ENCODE results near the gene IP6K3. TPM values are rescaled to one million over a fixed set of nuclear protein-coding genes. Genes with fewer than 3 reads are reported as not detected.

IP6K3 gene
- total RNA-seq, 1 donor from 2014 or later: 3.8 TPM

DNA sequence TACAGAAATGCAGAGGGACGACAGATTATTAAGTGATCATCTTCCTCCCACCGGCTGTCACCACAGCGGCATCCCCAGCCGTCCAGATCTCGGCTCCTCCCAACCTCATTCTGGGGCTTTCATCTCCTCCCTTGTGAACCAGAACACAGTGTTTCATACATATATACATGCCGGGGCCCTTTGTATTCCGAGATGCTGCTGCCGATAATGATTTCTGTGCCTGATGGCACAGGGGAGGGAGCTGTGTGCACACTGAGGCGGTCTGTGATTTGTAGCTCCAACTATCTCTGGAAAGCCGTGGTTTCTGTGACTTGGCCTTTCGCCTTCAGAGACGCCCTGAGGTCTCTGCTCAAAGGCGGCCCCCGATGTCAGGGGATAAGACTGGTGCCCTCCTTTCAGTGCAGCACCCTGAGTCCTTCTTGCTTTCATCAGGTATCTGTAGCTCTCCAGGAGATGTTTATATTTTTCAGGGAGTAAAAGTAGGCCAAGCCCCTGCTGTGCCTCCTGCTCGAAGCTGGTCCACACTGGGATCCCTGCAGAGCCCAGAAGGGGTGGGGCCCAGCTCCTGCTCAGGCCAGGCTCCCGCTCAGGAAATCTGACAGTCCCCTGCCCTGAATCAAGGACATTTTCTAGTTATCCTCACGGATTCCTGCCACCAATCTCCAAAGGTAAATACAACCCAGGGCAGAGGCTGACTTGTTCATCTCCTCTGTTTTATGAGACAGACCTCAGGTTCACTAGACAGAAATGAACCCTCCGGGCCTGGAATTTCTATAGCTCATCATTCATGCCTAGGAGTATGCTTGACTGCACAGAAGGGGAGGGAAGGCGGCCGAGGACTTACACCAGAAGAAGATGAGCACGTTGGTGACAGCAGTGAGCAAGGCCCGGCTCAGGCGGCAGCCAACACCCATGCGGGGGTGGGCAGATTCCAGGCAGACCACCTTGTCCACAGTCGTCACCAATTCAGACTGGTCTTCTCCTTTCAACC, 31.0 kb upstream of the IP6K3 start:
- DNase-seq: no peak

DNA sequence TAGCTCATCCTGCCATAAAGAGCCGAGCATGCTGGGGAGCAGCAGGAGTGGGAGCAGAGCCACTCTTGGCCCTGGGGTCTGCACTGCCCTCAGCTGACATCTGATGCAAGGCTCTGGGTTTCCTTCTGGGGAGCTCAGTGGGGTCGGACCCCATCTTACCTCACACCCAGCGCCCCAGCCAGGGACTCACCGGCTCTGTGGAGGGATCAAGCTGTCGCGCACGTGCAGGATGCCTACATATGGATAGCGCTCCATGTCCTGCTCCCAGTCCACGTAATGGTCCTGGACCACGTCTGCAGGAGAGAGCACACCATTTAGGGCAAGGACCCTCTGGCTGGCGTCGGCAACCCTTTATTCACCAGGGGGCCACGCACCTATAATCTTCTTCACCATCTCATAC, 30.1 kb upstream of the IP6K3 start:
- DNase-seq: no peak

DNA sequence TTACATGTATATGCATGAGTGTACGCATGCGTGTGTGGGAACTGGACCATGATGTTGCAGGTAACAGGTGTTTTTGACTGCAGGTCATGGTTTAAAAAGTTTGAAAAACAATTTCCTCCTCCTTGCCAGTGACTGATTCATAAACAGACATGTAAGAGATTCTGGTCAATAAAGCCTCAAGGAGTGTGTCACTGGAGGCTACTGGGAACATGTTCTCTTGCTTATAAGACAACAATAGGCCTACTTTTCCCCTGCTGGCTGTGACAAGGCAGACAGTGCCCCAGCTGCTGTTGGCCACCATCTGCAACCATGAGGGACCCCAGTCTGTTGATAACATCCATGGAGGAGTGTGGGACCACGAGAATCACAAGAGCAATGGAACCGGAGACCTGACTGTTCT, 29.5 kb upstream of the IP6K3 start:
- DNase-seq: no peak

DNA sequence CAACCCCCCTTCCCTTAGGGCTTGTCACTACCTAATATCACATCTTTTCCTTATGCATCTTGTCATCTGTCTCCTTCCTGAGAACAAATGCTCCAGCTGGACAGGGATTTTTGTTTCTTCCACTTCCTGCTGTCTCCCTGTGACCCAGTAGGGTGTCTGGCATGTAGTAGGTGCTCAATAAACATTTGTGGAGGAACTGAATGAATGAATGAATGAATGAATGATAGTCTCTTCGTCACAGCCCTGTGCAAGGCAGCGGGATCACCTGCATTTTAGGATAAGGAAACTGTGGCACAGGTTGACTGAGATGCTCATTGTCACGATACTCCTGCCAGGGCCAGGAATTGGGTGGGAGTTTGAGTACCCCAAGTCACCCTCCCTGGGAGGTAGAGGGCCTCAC, 28.1 kb upstream of the IP6K3 start:
- no peak for DNase-seq

DNA sequence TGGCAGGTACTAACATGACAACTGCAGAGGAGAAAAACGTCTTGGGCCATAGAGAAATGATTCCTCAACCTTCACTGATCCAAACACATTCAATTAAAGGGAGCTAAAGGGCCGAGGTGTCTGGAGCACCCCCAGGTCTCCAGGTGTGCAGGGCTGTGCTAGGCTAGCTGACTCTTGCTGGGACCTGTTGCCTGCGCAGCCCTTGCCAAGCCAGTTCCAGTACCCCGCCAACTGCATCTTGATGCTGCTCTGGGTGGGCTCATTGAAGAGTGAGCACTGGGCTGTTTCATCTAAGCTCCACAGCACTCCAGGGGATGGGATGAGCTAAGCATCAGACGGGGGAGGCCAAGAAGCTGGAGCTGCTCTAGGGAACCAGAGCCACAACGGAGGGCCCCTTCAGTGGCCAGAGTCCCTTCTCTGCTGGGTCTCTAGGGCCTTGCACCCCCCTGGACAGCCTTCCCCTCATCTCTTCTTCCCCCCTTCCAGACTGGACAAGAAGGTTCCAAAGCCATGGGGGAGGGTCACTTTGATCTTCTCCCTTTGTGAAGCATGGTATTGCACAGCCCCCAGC, 26.3 kb upstream of the IP6K3 start:
- no peak for DNase-seq

DNA sequence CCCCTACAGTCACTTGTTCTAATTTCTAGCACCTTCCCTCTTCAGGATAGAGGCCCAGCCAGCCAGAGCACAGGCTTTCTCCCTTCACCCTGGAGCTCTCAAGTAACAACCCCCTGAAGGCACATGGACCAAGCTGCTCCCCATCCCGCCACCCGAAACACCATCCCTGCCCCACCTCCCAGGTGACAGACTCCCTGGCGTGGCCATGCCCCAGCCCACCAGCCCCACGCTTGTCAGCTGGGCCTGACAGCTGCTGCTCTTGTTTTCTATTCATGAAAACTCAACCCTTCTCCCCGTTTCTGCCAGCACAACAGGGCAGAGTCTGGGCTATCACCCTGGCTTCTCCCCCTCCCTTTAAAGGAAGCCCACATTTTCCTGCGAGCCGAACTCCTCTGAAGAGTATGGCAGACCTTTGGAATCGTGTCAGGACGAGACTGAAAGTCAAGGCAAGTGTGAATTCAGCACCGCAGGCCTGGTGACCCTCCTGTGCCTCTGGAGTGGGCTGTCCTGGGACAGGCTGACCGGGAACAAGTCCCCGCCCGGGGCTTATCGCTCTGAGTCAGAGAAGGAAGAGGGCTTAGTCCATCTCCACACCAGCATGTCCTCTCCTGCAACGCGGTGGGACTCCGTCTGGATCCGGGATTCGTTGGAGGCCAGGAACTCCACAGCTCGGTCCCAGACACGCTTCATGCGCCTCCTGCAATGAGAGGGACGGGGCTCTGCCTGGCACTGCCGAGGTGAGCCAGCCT, 25.6 kb upstream of the IP6K3 start:
- no peak for DNase-seq

DNA sequence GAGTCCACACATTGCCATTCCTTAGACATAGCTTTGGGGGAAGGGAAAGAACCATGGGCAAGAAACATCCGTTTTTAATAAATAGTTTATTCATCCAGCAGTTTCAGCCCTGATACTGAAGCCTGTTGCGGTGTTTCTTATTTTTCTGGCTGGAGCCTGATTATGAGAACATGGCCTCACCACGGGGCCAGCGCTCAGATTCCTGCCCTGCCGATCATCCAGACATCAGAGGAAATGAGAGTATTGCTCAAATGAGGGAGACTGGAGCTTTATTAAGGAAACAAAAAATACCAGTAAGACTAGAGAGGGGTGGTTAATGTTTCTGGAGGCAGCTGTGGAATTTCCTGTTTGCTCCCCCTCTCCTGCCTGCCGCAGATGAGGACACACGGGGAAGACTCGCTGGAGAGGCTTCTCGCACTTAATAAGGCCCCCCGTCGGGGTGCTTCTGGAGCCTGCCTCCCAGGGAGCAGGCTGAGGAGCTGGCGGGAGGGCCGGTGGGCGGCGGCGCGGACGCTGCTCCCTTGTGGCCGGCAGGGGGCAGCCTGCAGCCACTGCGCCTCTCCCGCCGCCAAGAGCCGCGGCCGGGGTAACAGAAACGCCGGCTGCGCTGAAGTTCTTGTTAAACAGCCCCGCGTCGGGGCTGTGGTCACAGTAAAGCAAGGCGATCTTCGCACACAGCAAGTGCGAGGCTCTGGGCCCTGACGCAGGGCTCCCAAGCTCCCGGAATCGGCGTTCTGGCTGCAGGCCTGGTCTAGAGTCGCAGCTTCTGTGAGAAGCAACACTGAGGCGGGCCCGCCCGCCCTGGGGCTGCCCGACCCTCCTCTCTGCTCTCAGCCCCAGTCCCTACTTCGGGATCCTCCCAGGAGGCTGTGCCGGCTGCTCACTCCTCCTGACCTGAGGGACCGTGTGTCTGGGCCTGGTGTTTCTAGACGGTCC, 24.7 kb upstream of the IP6K3 start:
- peak; percentile 87 for DNase-seq

DNA sequence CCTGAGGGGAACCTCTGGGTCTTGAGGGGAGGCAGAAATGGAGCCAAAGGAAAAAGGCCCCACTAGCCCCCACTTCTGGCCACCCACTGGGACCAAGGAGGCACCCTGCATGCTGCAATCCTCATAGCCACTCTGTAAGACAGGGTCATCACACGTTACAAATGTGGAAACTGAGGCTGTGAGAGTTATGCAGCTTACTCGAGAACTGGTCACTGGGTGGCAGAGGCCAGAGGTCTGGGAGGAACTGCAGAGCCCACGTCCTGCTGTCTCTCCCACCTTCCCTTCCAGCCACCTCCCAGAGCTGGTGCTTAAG, 24.1 kb upstream of the IP6K3 start:
- DNase-seq: no peak

DNA sequence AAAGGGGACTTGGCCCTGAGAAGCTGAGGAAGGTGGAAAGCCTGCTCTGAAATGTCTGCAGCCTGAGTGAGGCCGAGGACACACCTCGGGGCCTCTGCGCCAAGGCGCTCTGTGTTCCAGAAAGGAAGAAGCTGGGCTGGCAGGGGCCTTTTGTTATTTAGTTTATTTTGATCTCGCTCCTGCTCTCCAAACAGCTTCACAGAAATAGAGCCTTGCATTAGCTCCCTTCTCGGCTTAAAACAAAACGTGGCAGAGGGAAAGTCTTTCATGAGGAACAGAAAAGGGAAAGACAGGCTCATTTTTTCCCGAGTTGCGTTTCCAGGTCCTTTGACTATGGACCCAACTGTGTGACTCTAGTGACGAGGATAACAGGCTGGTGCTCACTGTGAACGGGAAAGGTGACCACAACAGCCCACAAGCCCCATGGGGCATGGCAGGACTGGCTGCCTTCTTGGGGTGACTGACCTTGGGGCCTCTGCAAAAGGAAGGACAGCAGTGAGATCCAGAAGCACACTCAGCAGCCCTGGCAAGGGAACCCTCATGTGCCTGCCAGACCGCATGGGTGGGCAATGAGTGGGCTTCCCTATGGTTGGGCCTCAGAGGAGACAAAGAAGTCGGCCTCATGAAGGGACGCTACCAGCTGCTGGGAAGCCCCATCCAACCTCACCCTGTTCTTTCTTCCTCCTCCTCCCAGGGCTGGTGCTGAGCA, 23.6 kb upstream of the IP6K3 start:
- no peak for DNase-seq

DNA sequence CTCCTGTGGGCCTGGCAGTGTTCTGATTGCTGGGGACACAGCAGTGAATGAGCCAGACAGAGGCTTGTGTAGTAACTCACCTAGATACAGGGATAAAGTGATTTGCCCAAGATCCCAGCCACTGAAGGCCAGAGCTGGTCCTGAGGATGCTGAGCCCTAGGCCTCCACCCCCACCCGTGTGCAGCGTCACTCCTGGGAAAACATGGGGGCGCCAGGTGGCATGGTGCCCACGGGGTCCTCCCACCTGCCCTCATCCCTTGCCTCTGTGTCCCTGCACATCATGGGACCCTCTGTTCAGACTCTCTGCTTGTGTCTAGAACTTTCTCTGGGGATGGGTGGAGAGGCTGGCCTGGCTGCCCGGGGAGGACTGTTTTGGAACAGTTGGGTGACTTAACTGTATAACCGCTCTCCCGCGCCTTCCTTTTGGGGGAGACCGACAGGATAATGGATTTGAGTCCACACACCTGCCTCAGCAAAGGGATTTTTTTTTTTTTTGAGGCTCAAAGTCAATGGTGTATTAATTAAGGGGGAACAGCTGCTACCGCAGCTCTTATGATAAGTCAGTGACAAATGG, 22.6 kb upstream of the IP6K3 start:
- DNase-seq: no peak

DNA sequence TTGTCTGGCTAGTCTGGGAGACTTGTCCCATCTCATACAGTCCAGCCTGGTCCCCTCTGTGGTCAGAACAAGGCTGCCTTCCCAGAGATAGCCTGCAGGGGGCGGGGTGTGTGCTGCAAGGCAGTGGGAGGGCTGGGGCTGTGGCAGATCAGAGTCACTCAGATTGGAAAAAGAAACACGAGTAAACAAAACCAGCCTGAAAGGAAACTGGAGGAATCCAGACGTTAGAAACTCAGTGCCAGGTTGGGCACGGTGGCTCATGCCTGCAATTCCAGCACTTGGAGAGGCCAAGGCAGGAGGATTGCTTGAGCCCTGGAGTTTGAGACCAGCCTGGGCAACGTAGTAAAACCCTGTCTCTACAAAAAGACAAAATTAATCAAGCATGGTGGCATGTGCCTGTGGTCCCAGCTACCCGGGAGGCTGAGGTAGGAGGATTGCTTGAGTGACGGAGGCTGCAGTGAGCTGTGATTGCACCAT, 22.0 kb upstream of the IP6K3 start:
- no peak for DNase-seq

DNA sequence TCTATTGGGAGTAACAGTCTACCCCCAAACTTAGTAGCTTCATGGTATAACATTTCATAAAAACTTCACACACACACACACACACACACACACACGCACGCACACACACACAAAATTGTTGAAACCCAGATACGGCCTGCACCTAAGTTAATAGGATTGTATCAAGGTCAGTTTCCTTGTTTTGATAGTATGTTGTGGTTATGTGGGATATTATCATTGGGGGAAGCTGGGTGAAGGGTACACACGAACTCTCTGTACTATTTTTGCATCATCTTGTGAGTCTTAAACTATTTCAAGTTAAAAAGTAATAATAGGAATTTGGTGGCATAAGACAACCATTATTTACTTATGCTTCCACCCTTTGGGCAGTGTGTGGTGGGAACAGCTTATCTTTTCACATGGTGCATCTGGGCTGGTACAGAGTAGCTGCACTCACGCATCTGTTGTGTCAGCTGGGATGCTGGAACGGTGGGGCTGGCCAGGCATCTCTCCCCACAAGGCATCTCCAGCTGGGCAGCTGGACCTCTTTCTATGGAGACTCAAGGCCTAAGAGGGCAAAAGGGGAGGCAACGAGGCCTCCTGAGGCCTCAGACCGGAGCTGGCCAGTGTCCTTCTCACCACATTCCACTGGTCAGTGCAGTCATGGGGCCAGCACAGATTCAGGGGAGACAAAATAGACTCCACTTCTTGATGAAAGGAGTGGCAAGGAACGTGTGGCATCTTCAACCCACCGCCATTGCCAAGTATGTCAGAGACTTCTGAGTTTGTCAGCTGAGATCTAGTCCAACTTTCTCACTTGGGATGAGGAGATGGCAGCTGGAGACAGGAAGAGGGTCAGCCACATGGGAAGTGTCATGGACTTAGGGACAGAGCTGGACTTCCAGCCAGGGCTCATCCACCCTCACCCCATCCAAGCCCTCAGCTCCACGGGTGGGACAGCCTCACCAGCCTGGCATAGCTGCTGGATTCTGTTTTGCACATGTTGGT, 20.5 kb upstream of the IP6K3 start:
- no peak for DNase-seq

DNA sequence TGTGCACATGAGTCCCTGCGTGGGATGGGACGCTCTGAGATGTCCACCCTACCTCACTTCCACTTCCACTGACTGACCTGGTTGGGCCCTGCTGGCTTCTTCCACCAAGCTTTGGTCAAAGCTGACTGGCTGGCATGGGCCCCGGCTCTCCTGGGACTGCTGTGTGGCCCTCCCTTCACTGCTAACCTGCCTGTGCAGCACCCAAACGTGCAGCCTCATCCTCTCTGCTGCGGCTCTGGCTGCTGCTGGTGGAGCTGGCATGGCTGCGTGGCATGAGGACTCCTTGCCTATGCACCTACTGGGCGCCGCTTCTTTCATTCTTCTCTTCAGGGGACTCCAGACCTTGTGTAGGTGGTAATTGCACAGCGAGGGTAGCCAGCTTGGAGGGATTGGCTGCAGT, 18.7 kb upstream of the IP6K3 start:
- no peak for DNase-seq

DNA sequence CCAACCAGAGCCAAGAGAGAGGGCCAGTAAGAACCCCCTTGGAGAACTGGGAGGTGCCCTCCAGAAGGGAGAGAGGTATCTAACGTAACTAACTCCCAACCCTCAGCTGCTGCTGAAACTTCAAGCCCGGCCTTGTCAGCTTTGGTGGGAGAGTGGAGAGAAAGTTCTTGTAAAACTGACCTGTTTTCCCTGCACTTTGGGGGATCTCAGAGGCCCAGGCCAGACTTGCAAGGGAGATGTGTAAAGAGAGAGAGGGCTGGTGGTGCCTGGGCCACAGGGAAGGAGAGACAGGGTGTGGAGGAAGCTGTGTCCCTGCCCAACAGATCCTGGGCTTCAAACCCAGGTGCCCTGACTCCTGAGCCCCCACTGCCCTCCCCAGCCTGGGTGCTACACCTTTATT, 17.3 kb upstream of the IP6K3 start:
- DNase-seq: no peak

DNA sequence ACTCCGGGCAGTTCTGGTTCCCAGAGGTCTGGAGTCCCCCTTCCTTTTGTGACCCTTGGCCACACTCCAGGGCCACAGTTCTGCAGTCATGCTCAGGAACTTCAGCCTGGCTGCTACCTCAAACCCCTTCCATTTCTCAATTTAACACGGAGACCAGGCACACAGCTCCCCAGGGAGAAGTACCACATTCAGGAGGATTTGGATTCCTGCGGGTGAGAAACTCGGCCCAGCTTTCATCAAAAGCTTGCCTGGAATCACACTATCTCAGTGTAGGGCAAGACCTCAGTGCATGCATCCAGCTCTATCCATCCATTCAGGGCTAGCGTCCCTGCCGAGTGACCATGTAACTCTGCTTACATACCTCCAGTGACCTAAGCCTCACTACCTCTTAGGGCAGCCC, 16.8 kb upstream of the IP6K3 start:
- no peak for DNase-seq

DNA sequence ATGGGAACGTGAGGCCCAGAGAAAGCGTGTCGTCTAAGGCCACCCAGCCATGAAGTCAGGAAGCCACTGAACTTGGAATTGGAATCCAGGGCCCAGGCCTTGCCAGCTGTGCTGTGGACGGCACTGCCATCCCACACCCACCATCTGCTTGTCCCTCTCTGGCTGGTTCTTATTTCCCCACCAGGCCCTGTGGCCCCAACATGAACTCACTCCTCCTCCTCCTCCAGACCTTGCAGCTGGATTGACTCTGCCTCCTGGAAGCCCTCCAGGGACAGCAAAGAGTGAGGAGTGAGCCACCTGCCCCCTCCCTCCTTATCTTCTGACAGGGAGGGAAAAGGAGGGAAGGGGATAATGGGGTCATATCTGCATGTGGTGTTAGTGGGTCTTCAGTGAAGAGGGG, 16.0 kb upstream of the IP6K3 start:
- no peak for DNase-seq

DNA sequence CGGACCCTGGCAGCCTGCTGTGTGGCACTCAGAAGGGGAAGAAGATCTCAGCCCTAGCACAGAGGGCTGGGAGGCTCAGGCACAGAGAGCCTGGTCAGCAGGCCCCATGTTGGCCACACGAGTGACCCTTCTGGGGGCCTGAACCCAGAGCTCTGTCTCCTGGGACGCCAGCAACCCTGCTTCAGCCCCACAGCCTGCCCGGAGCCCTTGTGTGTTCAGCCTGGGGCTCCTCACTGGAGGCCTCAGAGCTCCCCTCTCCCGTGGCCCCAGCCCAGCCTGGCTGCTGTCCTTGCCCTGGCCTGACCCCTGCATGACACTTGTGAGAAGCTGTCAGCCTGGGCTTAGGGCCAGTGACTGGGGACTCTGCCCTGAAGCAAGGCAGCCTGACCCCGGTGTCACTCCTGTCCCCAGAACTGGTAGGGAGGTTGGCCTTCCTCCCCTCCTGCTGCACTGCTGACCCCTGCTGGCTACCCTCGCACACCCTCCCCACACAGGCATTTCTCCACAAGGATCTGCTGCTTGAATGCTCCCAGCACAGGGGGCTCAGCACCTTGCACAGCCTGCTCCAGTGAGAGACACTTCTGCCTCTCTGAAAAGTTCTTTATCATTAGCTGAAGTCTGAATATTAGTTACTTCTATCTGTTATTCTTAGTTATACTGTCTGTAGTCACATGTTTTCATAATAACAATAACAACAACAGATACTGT, 15.4 kb upstream of the IP6K3 start:
- no peak for DNase-seq

DNA sequence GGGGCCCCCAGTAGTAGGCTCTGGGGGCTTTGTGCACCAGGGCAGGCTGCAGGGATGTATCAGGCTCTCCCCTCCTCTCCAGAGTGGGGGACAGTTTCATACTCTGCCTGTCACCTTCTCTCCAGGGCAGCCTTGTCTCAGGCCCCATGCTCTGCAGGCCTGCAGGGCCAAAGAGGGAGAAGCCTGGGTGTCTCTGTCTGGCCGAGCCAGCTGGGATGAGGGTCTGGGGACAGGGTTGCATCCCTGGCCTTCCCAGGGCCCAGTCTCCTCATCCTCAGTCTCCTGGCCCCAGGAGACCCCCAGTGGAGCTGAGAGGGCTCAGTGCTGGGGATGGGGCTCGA, 14.8 kb upstream of the IP6K3 start:
- DNase-seq: no peak
